Measurements from ENCODE around the gene RHBDD2. TPM values are rescaled to one million over a fixed set of nuclear protein-coding genes. Genes with fewer than 3 reads are reported as not detected.

Gene RHBDD2
- total RNA-seq, 2 donors from 2014 or later = 42.6 to 51.0 TPM

GRCh38 chr7:75913437-75913836, 34.6 kb downstream of the RHBDD2 start:
- H3K9ac ChIP-seq (ENCODE audit: low read depth in 2 of 2, low read length in 2 of 2) = no peak overlapping the region
- no peaks in the 10 kb centered on the region for H3K27me3 ChIP-seq
- H3K36me3 ChIP-seq = no peaks in the 10 kb centered on the region
- peaks cover 4% of the 10 kb centered on the region for H3K4me1 ChIP-seq
- no peak for DNase-seq
- no peak for TF ChIP-seq CTCF (IDR thresholded peaks at IDR 0.05)
- no peak overlapping the region for H3K27ac ChIP-seq
- no peak overlapping the region for H3K4me3 ChIP-seq
- intact Hi-C loops (cut with DNase I) = no loop called here
- no peaks in the 10 kb centered on the region for H3K9me3 ChIP-seq

- intact Hi-C loops (cut with DNase I) = no loop called here
- TF ChIP-seq CTCF (IDR thresholded peaks at IDR 0.05) = no peak
- Histone ChIP-seq H3K27me3 (no peaks in the 10 kb centered on the region), H3K36me3 (no peaks in the 10 kb centered on the region), H3K9me3 (no peaks in the 10 kb centered on the region), H3K4me3 (peak overlapping the region; percentile 93), H3K27ac (peak overlapping the region; percentile 85), H3K4me1 (peaks cover 4% of the 10 kb centered on the region), H3K9ac (ENCODE audit: low read depth in 2 of 2, low read length in 2 of 2) (peak overlapping the region; percentile 89)
- peak; percentile 22 for DNase-seq
Observed at GRCh38 chr7:75914169-75914654, 35.4 kb downstream of the RHBDD2 start.

- Histone ChIP-seq H3K9ac (ENCODE audit: low read depth in 2 of 2, low read length in 2 of 2) (peak within 1 kb of the TSS; percentile 95 to 98), H3K9me3 (no peaks in the 10 kb centered on the region), H3K27ac (peak within 1 kb of the TSS; percentile 85), H3K36me3 (no peaks in the 10 kb centered on the region), H3K4me1 (peaks cover 4% of the 10 kb centered on the region), H3K27me3 (no peaks in the 10 kb centered on the region), H3K4me3 (peak within 1 kb of the TSS; percentile 93)
- intact Hi-C loops (cut with DNase I) = no loop called here
- DNase-seq = peak; percentile 97
- TF ChIP-seq CTCF (IDR thresholded peaks at IDR 0.05) = no peak
Observed at GRCh38 chr7:75914655-75915415, 36.0 kb downstream of the RHBDD2 start, which contains the start of gene POR. Gene POR, plus strand, starts transcription at chr7:75915155. Its CDS starts 38,847 bp downstream, at chr7:75954002.

GRCh38 chr7:75915416-75916156, 36.8 kb downstream of the RHBDD2 start:
- H3K4me1 ChIP-seq = peaks cover 4% of the 10 kb centered on the region

More at GRCh38 chr7:75915416-75916156, 36.8 kb downstream of the RHBDD2 start:
- H3K9me3 ChIP-seq = no peaks in the 10 kb centered on the region
- H3K27ac ChIP-seq = peak overlapping the region; percentile 85
- H3K9ac ChIP-seq (ENCODE audit: low read depth in 2 of 2, low read length in 2 of 2) = peak overlapping the region; percentile 95 to 98
- peak; percentile 41 for DNase-seq
- no peak for TF ChIP-seq CTCF (IDR thresholded peaks at IDR 0.05)
- no peaks in the 10 kb centered on the region for H3K36me3 ChIP-seq
- no peaks in the 10 kb centered on the region for H3K27me3 ChIP-seq
- peak overlapping the region; percentile 93 for H3K4me3 ChIP-seq
- intact Hi-C loops (cut with DNase I) = no loop called here
